Osteocyte (in vitro differentiated cells): ENCODE measurements around the gene NME7. TPM values are rescaled to one million over a fixed set of nuclear protein-coding genes. Genes with fewer than 3 reads are reported as not detected.
"Not testable (repeated sequence)": the region's sequence is repeated elsewhere in the genome, so short reads cannot be mapped to it uniquely, and the experiment has no call there.

Experiments
- DNase-seq: peaks from one replicate; pipeline ENCODE4 v3.0.0; 2021; ENCODE audit warnings: mixed read lengths; ENCODE audit not compliant: unreplicated experiment; ENCODE audit errors: extremely low spot score
- H3K27ac Mint-ChIP-seq: one replicate; pipeline ENCODE4 v1.8.0; 2021; ENCODE audit warnings: mild to moderate bottlenecking, mixed read lengths; ENCODE audit not compliant: unreplicated experiment
- H3K27me3 Mint-ChIP-seq: one replicate; pipeline ENCODE4 v1.8.0; 2021; ENCODE audit warnings: mixed read lengths; ENCODE audit not compliant: unreplicated experiment
- H3K36me3 Mint-ChIP-seq: one replicate; pipeline ENCODE4 v1.8.0; 2021; ENCODE audit warnings: mixed read lengths; ENCODE audit not compliant: unreplicated experiment
- H3K4me1 Mint-ChIP-seq: one replicate; pipeline ENCODE4 v1.8.0; 2021; ENCODE audit warnings: mixed read lengths; ENCODE audit not compliant: unreplicated experiment
- H3K4me3 Mint-ChIP-seq: one replicate; pipeline ENCODE4 v1.8.0; 2021; ENCODE audit warnings: mild to moderate bottlenecking, moderate library complexity, mixed read lengths; ENCODE audit not compliant: unreplicated experiment
- H3K9me3 Mint-ChIP-seq: one replicate; pipeline ENCODE4 v1.8.0; 2021; ENCODE audit warnings: mixed read lengths; ENCODE audit not compliant: unreplicated experiment
- CTCF ChIP-seq: fragments of 200-600 bp; sonication (generic); IDR thresholded peaks from 2 replicates; pipeline ENCODE4 v1.5.0; 2021; ENCODE audit warnings: antibody characterized with exemption, mild to moderate bottlenecking, moderate library complexity
- total RNA-seq: library from RNA; stranded (reverse); gene quantifications from 2 replicates; pipeline ENCODE4 v1.2.1, GENCODE V29; 2021

NME7 gene
- total RNA-seq, 1 donor from 2014 or later, result 20.5 TPM

GRCh38 chr1:169340882-169341281 is 26.7 kb downstream of the NME7 start:
- H3K27ac Mint-ChIP-seq, result no peak overlapping the region
- DNase-seq, result no peak
- no peak overlapping the region for H3K4me3 Mint-ChIP-seq
- no peaks in the 10 kb centered on the region for H3K27me3 Mint-ChIP-seq
- H3K9me3 Mint-ChIP-seq, result peaks cover 3% of the 10 kb centered on the region
- no peaks in the 10 kb centered on the region for H3K4me1 Mint-ChIP-seq
- no peak for TF ChIP-seq CTCF
- peaks cover 4% of the 10 kb centered on the region for H3K36me3 Mint-ChIP-seq

DNA sequence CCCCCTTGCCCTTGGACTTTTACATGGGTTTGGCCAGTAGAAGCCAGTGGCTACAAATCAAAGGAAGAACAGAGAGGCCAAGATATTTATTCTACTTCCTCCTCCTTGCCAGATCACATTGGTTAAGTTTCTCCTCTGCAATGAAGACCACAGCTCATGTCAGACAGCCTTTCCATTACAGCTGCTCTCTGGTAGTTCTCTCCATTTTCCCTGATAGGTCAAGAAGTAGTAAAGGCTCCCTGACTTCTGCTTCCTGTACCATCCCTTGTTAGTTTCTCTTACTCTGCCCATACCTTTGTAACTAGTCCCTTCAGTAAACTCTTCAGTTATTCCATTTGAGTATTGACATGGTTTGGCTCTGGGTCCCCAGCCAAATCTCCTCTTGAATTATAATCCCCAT is 27.8 kb downstream of the NME7 start:
- Mint-ChIP-seq H3K4me1 (no peaks in the 10 kb centered on the region), H3K4me3 (no peak overlapping the region), H3K27me3 (no peaks in the 10 kb centered on the region), H3K36me3 (peaks cover 9% of the 10 kb centered on the region), H3K27ac (no peak overlapping the region), H3K9me3 (peaks cover 4% of the 10 kb centered on the region)
- DNase-seq, result no peak
- TF ChIP-seq CTCF, result no peak

GRCh38 chr1:169338617-169339016 is 29.0 kb downstream of the NME7 start:
- DNase-seq, result no peak
- no peak for TF ChIP-seq CTCF
- Mint-ChIP-seq H3K27ac (no peak overlapping the region), H3K4me1 (peaks cover 1% of the 10 kb centered on the region), H3K36me3 (peaks cover 15% of the 10 kb centered on the region), H3K27me3 (no peaks in the 10 kb centered on the region), H3K9me3 (peaks cover 8% of the 10 kb centered on the region), H3K4me3 (no peak overlapping the region)

DNA sequence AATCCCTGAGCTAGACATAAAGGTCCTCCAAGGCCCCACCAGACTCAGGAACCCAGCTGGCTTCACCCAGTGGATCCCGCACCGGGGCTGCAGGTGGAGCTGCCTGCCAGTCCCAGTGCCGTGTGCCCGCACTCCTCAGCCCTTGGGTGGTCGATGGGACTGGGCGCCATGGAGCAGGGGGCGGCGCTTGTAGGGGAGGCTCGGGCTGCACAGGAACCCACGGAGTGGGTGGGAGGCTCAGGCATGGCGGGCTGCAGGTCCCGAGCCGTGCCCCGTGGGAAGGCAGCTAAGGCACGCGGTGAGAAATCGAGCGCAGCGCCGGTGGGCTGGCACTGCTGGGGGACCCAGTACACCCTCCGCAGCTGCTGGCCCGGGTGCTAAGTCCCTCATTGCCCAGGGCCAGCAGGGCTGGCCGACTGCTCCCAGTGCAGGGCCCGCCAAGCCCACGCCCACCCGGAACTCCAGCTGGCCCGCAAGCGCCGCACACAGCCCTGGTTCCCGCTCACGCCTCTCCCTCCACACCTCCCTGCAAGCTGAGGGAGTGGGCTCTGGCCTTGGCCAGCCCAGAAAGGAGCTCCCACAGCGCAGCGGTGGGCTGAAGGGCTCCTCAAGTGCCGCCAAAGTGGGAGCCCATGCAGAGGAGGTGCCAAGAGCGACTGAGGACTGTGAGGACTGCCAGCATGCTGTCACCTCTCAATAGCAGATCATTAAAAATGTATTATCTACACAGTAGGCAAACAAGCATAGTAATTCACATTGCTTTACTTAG is 30.5 kb downstream of the NME7 start:
- H3K4me1 Mint-ChIP-seq, H3K4me3 Mint-ChIP-seq, H3K27ac Mint-ChIP-seq, DNase-seq, H3K27me3 Mint-ChIP-seq: not testable (repeated sequence)
- Mint-ChIP-seq H3K9me3 (peaks cover 13% of the 10 kb centered on the region), H3K36me3 (peaks cover 15% of the 10 kb centered on the region)

DNA sequence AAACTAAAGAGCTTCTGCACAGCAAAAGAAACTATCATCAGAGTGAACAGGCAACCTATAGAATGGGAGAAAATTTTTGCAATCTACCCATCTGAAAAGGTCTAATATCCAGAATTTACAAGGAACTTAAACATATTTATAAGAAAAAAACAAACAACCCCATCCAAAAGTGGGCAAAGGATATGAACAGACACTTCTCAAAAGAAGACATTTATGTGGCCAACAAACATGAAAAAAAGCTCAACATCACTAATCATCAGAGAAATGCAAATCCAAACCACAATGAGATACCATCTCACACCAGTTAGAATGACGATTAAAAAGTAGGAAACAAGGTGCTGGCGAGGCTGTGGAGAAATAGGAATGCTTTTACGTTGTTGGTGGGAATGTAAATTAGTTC is 32.9 kb downstream of the NME7 start:
- not testable (repeated sequence) for H3K27ac Mint-ChIP-seq, H3K4me3 Mint-ChIP-seq, DNase-seq, H3K4me1 Mint-ChIP-seq, H3K27me3 Mint-ChIP-seq
- Mint-ChIP-seq H3K36me3 (peaks cover 13% of the 10 kb centered on the region), H3K9me3 (peaks cover 28% of the 10 kb centered on the region)

GRCh38 chr1:169330927-169331326 is 36.7 kb downstream of the NME7 start:
- H3K4me1 Mint-ChIP-seq, result peaks cover 3% of the 10 kb centered on the region
- DNase-seq, result no peak
- no peak overlapping the region for H3K4me3 Mint-ChIP-seq
- H3K27me3 Mint-ChIP-seq, result no peaks in the 10 kb centered on the region
- no peak for TF ChIP-seq CTCF
- peaks cover 31% of the 10 kb centered on the region for H3K9me3 Mint-ChIP-seq
- H3K36me3 Mint-ChIP-seq, result peaks cover 18% of the 10 kb centered on the region
- H3K27ac Mint-ChIP-seq, result no peak overlapping the region
